Measurements from ENCODE around the gene FOXD1.
"Not testable (repeated sequence)": the region's sequence is repeated elsewhere in the genome, so short reads cannot be mapped to it uniquely, and the experiment has no call there.

Gene FOXD1

GRCh38 chr5:73411936-73412596, 36.5 kb downstream of the FOXD1 start:
- no peak for DNase-seq

- not testable (repeated sequence) for DNase-seq
These were observed 38.6 kb downstream of the FOXD1 start for GRCh38 chr5:73409927-73410326.

- no peak for DNase-seq
These were observed 42.9 kb downstream of the FOXD1 start for GRCh38 chr5:73405691-73406090.

- DNase-seq: no peak
These were observed 48.8 kb downstream of the FOXD1 start for GRCh38 chr5:73399775-73400174.

Measured in NCI-H774 (cell line).